HEK293 (cell line): ENCODE measurements around the gene TAS1R3.

Experiments
- CTCF ChIA-PET: fragments of 350-600 bp; formaldehyde crosslinking; extraction: SDS; loops from one replicate; lab custom pipeline; 2021; ENCODE audit warnings: antibody characterized with exemption; lab: Yijun Ruan, JAX
- POLR2A ChIA-PET: fragments of 300-600 bp; formaldehyde crosslinking; extraction: SDS; loops from one replicate; lab custom pipeline; 2020; ENCODE audit warnings: antibody characterized with exemption, inconsistent platforms; lab: Yijun Ruan, JAX
- H3K27ac ChIP-seq: fragments of 200-500 bp; sonication (Bioruptor generic); 2 replicates; pipeline ENCODE4 v1.5.1; 2014; ENCODE audit warnings: low read depth, low read length, control low read depth, inconsistent platforms; ENCODE audit errors: extremely low read depth
- H3K36me3 ChIP-seq, 2 experiments: fragments of 200-500 bp in 1 of 2; sonication (Bioruptor generic) in 1 of 2; 1 replicate in 1 of 2; 2 replicates in 1 of 2; pipeline ENCODE4 v1.5.1; 2014 to 2017; ENCODE audit warnings: inconsistent platforms in 2 of 2, low read length in 2 of 2; ENCODE audit not compliant: control insufficient read depth in 2 of 2, insufficient read depth in 1 of 2
- H3K4me1 ChIP-seq: fragments of 200-500 bp; sonication (Bioruptor generic); 2 replicates; pipeline ENCODE4 v1.5.1; 2014; ENCODE audit warnings: mild to moderate bottlenecking, low read length, inconsistent platforms; ENCODE audit not compliant: control insufficient read depth, insufficient read depth
- H3K4me3 ChIP-seq: 2 replicates; pipeline ENCODE4 v1.5.1; 2011; ENCODE audit warnings: low read depth, mild to moderate bottlenecking, control low read depth, low read length, moderate library complexity
- H3K9me3 ChIP-seq: fragments of 200-500 bp; sonication (Bioruptor generic); 2 replicates; pipeline ENCODE4 v1.5.1; 2014; ENCODE audit warnings: low read depth, low read length, inconsistent platforms; ENCODE audit not compliant: control insufficient read depth, insufficient read depth
- BCL11B ChIP-seq: fragments of 450-650 bp; formaldehyde crosslinking; IDR thresholded peaks from 2 replicates; pipeline ENCODE4 v1.5.1; 2016; ENCODE audit warnings: low read depth, missing biosample characterization, missing genetic modification characterization
- GLI2 ChIP-seq: fragments of 450-650 bp; formaldehyde crosslinking; IDR thresholded peaks from 2 replicates; pipeline ENCODE4; 2017; ENCODE audit warnings: missing biosample characterization, missing genetic modification characterization, low read depth, borderline replicate concordance
- KLF1 ChIP-seq: fragments of 450-650 bp; formaldehyde crosslinking; IDR thresholded peaks from 2 replicates; pipeline ENCODE4 v1.5.1; 2016; ENCODE audit warnings: missing biosample characterization, missing genetic modification characterization
- KLF7 ChIP-seq: fragments of 450-650 bp; formaldehyde crosslinking; IDR thresholded peaks from 2 replicates; pipeline ENCODE4 v1.5.1; 2016; ENCODE audit warnings: missing biosample characterization, missing genetic modification characterization, borderline replicate concordance
- MEIS1 ChIP-seq: sonication (generic); formaldehyde crosslinking; IDR thresholded peaks from 2 replicates; pipeline ENCODE4 v1.8.1; 2022; ENCODE audit warnings: missing genetic modification reagents, mild to moderate bottlenecking, borderline replicate concordance
- OSR2 ChIP-seq: fragments of 450-650 bp; formaldehyde crosslinking; IDR thresholded peaks from 2 replicates; pipeline ENCODE4 v1.5.1; 2016; ENCODE audit warnings: missing biosample characterization, missing genetic modification characterization
- SCRT1 ChIP-seq: fragments of 450-650 bp; formaldehyde crosslinking; IDR thresholded peaks from 2 replicates; pipeline ENCODE4 v1.5.1; 2016; ENCODE audit warnings: missing biosample characterization, missing genetic modification characterization, borderline replicate concordance
- TCF7L2 ChIP-seq: IDR thresholded peaks from 2 replicates; pipeline ENCODE4 v1.6.1; 2011; ENCODE audit warnings: low read depth, mild to moderate bottlenecking, inconsistent platforms, low read length, moderate library complexity, borderline replicate concordance
- ZIC2 ChIP-seq: fragments of 450-650 bp; formaldehyde crosslinking; IDR thresholded peaks from 2 replicates; pipeline ENCODE4 v1.5.1; 2016; ENCODE audit warnings: missing biosample characterization, missing genetic modification characterization
- ZNF155 ChIP-seq: fragments of 450-650 bp; formaldehyde crosslinking; IDR thresholded peaks from 2 replicates; pipeline ENCODE4 v1.5.1; 2016; ENCODE audit warnings: missing biosample characterization, missing genetic modification characterization
- ZNF221 ChIP-seq: fragments of 450-650 bp; formaldehyde crosslinking; IDR thresholded peaks from 2 replicates; pipeline ENCODE4 v1.5.1; 2017; ENCODE audit warnings: missing biosample characterization, missing genetic modification characterization, borderline replicate concordance
- ZNF223 ChIP-seq: fragments of 450-650 bp; formaldehyde crosslinking; IDR thresholded peaks from 2 replicates; pipeline ENCODE4 v1.5.1; 2016; ENCODE audit warnings: missing biosample characterization, missing genetic modification characterization
- ZNF248 ChIP-seq: fragments of 450-650 bp; formaldehyde crosslinking; IDR thresholded peaks from 2 replicates; pipeline ENCODE4 v1.5.1; 2017; ENCODE audit warnings: missing biosample characterization, missing genetic modification characterization
- ZNF473 ChIP-seq: fragments of 450-650 bp; formaldehyde crosslinking; IDR thresholded peaks from 2 replicates; pipeline ENCODE4 v1.5.1; 2017; ENCODE audit warnings: missing biosample characterization, missing genetic modification characterization
- ZNF555 ChIP-seq: fragments of 450-650 bp; formaldehyde crosslinking; conservative IDR thresholded peaks from 2 replicates; pipeline ENCODE4 v1.5.1; 2017; ENCODE audit warnings: missing biosample characterization, mild to moderate bottlenecking, missing genetic modification characterization, inconsistent platforms
- ZNF558 ChIP-seq: fragments of 450-650 bp; formaldehyde crosslinking; IDR thresholded peaks from 2 replicates; pipeline ENCODE4 v1.5.1; 2016; ENCODE audit warnings: missing biosample characterization, missing genetic modification characterization
- ZNF768 ChIP-seq: fragments of 450-650 bp; formaldehyde crosslinking; IDR thresholded peaks from 2 replicates; pipeline ENCODE4 v1.5.1; 2018; ENCODE audit warnings: missing biosample characterization, mild to moderate bottlenecking, missing genetic modification characterization
- TF ChIP-seq, protein P1 (sequence below): fragments of 450-650 bp; formaldehyde crosslinking; IDR thresholded peaks from 2 replicates; pipeline ENCODE4 v1.5.1; 2016; ENCODE audit warnings: missing biosample characterization, missing genetic modification characterization
- TF ChIP-seq, protein P2 (sequence below): fragments of 450-650 bp; formaldehyde crosslinking; IDR thresholded peaks from 2 replicates; pipeline ENCODE4 v1.5.1; 2016; ENCODE audit warnings: missing biosample characterization, missing genetic modification characterization
- TF ChIP-seq, protein P3 (sequence below): fragments of 450-650 bp; IDR thresholded peaks from 2 replicates; pipeline ENCODE4 v1.5.1; 2018; ENCODE audit warnings: missing biosample characterization, missing genetic modification characterization
- TF ChIP-seq, protein P4 (sequence below): fragments of 450-650 bp; formaldehyde crosslinking; IDR thresholded peaks from 2 replicates; pipeline ENCODE4 v1.5.1; 2016; ENCODE audit warnings: missing biosample characterization, missing genetic modification characterization
- TF ChIP-seq, protein P5 (sequence below): sonication (generic); formaldehyde crosslinking; IDR thresholded peaks from 2 replicates; pipeline ENCODE4 v1.8.1; 2022; ENCODE audit warnings: mild to moderate bottlenecking, moderate library complexity, missing genetic modification reagents
- TF ChIP-seq, protein P6 (sequence below): fragments of 450-650 bp; formaldehyde crosslinking; IDR thresholded peaks from 2 replicates; pipeline ENCODE4 v1.5.1; 2016; ENCODE audit warnings: missing biosample characterization, missing genetic modification characterization

Gene TAS1R3

DNA sequence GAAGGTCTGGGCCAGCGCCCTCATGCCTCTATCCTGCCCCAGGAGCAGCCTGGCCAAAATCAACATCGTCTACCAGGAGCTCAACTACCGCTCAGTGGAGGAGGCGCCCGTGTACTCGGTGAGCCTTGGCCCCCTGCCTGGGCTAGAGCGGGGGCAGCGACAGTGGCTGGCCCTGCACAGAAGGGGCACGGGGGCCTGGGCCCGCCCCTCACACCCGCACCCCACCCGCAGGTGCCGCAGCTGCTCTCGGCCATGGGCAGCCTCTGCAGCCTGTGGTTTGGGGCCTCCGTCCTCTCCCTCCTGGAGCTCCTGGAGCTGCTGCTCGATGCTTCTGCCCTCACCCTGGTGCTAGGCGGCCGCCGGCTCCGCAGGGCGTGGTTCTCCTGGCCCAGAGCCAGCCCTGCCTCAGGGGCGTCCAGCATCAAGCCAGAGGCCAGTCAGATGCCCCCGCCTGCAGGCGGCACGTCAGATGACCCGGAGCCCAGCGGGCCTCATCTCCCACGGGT, 40.0 kb upstream of the TAS1R3 start (continued):
- TF ChIP-seq, protein P1, sequence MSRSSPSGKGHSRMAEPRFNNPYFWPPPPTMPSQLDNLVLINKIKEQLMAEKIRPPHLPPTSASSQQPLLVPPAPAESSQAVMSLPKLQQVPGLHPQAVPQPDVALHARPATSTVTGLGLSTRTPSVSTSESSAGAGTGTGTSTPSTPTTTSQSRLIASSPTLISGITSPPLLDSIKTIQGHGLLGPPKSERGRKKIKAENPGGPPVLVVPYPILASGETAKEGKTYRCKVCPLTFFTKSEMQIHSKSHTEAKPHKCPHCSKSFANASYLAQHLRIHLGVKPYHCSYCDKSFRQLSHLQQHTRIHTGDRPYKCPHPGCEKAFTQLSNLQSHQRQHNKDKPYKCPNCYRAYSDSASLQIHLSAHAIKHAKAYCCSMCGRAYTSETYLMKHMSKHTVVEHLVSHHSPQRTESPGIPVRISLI (tag by site-specific recombination), result no peak
- TF ChIP-seq, protein P2, sequence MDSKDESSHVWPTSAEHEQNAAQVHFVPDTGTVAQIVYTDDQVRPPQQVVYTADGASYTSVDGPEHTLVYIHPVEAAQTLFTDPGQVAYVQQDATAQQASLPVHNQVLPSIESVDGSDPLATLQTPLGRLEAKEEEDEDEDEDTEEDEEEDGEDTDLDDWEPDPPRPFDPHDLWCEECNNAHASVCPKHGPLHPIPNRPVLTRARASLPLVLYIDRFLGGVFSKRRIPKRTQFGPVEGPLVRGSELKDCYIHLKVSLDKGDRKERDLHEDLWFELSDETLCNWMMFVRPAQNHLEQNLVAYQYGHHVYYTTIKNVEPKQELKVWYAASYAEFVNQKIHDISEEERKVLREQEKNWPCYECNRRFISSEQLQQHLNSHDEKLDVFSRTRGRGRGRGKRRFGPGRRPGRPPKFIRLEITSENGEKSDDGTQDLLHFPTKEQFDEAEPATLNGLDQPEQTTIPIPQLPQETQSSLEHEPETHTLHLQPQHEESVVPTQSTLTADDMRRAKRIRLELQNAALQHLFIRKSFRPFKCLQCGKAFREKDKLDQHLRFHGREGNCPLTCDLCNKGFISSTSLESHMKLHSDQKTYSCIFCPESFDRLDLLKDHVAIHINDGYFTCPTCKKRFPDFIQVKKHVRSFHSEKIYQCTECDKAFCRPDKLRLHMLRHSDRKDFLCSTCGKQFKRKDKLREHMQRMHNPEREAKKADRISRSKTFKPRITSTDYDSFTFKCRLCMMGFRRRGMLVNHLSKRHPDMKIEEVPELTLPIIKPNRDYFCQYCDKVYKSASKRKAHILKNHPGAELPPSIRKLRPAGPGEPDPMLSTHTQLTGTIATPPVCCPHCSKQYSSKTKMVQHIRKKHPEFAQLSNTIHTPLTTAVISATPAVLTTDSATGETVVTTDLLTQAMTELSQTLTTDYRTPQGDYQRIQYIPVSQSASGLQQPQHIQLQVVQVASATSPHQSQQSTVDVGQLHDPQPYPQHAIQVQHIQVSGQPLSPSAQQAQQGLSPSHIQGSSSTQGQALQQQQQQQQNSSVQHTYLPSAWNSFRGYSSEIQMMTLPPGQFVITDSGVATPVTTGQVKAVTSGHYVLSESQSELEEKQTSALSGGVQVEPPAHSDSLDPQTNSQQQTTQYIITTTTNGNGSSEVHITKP, result no peak
- TF ChIP-seq ZNF223 (tag by site-specific recombination) (no peak), KLF7 (peak; percentile 85), ZNF248 (tag by site-specific recombination) (no peak), GLI2 (tag by site-specific recombination) (no peak), ZIC2 (tag by site-specific recombination) (peak; percentile 89), ZNF558 (tag by site-specific recombination) (no peak), KLF1 (peak; percentile 86), ZNF221 (tag by site-specific recombination) (no peak), ZNF155 (no peak), ZNF555 (tag by site-specific recombination) (no peak)
- TF ChIP-seq, protein P3, sequence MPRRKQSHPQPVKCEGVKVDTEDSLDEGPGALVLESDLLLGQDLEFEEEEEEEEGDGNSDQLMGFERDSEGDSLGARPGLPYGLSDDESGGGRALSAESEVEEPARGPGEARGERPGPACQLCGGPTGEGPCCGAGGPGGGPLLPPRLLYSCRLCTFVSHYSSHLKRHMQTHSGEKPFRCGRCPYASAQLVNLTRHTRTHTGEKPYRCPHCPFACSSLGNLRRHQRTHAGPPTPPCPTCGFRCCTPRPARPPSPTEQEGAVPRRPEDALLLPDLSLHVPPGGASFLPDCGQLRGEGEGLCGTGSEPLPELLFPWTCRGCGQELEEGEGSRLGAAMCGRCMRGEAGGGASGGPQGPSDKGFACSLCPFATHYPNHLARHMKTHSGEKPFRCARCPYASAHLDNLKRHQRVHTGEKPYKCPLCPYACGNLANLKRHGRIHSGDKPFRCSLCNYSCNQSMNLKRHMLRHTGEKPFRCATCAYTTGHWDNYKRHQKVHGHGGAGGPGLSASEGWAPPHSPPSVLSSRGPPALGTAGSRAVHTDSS, result no peak
- TF ChIP-seq, all 188 proteins: peak for 13

DNA sequence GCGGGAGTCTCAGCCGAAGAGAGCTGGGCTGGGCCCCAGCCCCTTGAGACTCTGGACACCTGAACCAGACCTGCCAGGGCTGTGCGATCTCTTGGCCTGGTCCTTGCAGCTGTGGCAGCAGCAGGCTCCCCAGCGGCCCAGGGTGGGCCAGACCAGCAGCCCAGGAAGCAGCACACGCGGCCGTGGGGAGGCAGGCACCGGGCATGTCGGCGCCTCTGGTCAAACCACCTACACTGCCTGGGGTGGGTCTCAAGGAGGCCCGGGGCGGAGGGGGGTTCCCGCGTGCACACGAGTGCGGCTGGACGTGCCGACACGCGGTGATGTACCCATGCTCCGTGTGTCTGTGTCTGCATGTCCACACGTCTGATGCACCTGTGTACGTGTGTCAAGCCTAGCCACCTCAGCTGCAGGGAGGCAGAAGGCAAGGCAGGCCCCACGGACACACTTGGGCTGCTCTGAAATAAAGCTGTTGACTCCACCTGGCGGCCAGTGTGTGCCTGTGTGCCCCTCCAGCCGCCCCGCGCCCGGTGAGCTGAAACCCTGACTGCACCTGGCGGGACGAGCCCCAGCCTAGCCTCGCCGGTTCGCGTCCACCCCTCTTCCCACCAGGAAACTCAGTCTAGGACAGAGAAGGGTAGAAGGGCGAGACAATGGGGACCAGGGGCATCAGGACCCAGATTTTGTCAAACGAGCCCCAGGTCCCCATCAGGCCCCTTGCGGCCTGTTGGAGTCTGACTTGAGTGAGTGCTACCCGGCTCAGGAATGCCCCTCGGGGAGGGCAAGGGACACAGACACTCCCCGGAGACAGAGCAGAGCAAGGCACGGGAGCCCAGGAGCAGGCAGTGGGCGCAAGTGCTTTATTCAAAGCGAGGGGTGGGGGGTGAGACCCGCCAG, 39.3 kb upstream of the TAS1R3 start:
- Histone ChIP-seq H3K27ac (no peak overlapping the region), H3K4me3 (no peak overlapping the region), H3K9me3 (no peaks in the 10 kb centered on the region), H3K36me3 (peaks cover 0 to 33% of the 10 kb centered on the region in 2 experiments; a peak in 1 of 3 replicates), H3K4me1 (no peaks in the 10 kb centered on the region)
- ChIA-PET POLR2A (interaction anchor here (0.8 to 2.8 kb wide), 7 partner anchors 9 to 307 kb away, joined by 3 to 12 read pairs (median 4); partner anchors contain the start of gene UBE2J2), CTCF (interaction anchor here (0.5 to 4.3 kb wide), 29 partner anchors 9 to 413 kb away, joined by 3 to 76 read pairs (median 3); no protein-coding TSS in a partner anchor)
- TF ChIP-seq OSR2 (tag by site-specific recombination) (no peak), ZNF473 (tag by site-specific recombination) (no peak), SCRT1 (tag by site-specific recombination) (no peak), MEIS1 (no peak), ZNF768 (tag by site-specific recombination) (no peak), BCL11B (tag by site-specific recombination) (no peak), TCF7L2 (no peak), KLF7 (no peak)
- TF ChIP-seq, protein P4, sequence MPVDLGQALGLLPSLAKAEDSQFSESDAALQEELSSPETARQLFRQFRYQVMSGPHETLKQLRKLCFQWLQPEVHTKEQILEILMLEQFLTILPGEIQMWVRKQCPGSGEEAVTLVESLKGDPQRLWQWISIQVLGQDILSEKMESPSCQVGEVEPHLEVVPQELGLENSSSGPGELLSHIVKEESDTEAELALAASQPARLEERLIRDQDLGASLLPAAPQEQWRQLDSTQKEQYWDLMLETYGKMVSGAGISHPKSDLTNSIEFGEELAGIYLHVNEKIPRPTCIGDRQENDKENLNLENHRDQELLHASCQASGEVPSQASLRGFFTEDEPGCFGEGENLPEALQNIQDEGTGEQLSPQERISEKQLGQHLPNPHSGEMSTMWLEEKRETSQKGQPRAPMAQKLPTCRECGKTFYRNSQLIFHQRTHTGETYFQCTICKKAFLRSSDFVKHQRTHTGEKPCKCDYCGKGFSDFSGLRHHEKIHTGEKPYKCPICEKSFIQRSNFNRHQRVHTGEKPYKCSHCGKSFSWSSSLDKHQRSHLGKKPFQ (tag by site-specific recombination), result no peak
- TF ChIP-seq, protein P5, sequence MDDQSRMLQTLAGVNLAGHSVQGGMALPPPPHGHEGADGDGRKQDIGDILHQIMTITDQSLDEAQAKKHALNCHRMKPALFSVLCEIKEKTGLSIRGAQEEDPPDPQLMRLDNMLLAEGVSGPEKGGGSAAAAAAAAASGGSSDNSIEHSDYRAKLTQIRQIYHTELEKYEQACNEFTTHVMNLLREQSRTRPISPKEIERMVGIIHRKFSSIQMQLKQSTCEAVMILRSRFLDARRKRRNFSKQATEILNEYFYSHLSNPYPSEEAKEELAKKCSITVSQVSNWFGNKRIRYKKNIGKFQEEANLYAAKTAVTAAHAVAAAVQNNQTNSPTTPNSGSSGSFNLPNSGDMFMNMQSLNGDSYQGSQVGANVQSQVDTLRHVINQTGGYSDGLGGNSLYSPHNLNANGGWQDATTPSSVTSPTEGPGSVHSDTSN (CRISPR knock-in tag), result no peak
- TF ChIP-seq, protein P6, sequence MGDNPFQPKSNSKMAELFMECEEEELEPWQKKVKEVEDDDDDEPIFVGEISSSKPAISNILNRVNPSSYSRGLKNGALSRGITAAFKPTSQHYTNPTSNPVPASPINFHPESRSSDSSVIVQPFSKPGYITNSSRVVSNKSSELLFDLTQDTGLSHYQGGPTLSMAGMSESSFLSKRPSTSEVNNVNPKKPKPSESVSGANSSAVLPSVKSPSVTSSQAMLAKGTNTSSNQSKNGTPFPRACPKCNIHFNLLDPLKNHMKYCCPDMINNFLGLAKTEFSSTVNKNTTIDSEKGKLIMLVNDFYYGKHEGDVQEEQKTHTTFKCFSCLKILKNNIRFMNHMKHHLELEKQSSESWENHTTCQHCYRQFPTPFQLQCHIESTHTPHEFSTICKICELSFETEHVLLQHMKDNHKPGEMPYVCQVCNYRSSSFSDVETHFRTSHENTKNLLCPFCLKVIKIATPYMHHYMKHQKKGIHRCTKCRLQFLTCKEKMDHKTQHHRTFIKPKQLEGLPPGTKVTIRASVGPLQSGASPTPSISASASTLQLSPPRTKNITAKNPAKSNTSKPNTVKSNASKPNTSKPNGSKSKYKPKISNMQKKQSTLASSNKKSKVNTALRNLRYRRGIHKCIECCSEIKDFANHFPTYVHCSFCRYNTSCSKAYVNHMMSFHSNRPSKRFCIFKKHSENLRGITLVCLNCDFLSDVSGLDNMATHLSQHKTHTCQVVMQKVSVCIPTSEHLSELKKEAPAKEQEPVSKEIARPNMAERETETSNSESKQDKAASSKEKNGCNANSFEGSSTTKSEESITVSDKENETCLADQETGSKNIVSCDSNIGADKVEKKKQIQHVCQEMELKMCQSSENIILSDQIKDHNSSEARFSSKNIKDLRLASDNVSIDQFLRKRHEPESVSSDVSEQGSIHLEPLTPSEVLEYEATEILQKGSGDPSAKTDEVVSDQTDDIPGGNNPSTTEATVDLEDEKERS (tag by site-specific recombination), result no peak
